ENCODE measurements around the gene GARNL3. TPM values are rescaled to one million over a fixed set of nuclear protein-coding genes. Genes with fewer than 3 reads are reported as not detected.

Gene GARNL3
- polyA plus RNA-seq, 2 donors, result 3.5 TPM

DNA sequence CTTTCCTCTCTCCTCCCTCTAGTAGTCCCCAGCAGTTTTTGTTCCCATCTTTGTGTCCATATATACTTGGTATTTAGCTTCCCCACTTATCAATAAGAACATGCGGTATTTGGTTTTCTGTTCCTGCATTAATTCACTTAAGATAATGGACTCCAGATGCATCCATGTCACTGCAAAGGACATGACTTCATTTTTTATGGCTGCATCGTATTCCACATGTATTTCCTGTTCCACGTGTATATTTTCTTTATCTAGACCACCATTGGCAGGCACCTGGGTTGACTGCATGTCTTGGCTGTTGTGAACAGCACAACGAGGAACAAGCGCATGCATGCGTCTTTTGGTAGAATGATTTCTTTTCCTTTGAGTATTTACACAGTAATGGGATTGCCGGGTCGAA, 165.8 kb downstream of the GARNL3 start:
- 95 to 96% methylated on average over 8 of the region's 8 CpGs for WGBS, 2 donors
- Histone ChIP-seq H3K9me3 (ENCODE audit: control insufficient read depth in 2 of 2, insufficient read depth in 1 of 2, low read depth in 1 of 2, low read length in 1 of 2) (no peaks in the 10 kb centered on the region), H3K4me3 (ENCODE audit: low read depth in 1 of 2, low read length in 2 of 2) (no peak overlapping the region), H3K4me1 (ENCODE audit: control insufficient read depth in 2 of 2, insufficient read depth in 2 of 2, low read length in 1 of 2) (no peaks in the 10 kb centered on the region), H3K36me3 (ENCODE audit: control insufficient read depth in 2 of 2, insufficient read depth in 2 of 2, low read length in 1 of 2) (peaks cover 13 to 18% of the 10 kb centered on the region in 2 donors), H3K27ac (ENCODE audit: low read depth in 2 of 2, low read length in 1 of 2) (no peak overlapping the region), H3K27me3 (ENCODE audit: control insufficient read depth in 1 of 2, insufficient read depth in 2 of 2, low read length in 2 of 2) (no peaks in the 10 kb centered on the region)

DNA sequence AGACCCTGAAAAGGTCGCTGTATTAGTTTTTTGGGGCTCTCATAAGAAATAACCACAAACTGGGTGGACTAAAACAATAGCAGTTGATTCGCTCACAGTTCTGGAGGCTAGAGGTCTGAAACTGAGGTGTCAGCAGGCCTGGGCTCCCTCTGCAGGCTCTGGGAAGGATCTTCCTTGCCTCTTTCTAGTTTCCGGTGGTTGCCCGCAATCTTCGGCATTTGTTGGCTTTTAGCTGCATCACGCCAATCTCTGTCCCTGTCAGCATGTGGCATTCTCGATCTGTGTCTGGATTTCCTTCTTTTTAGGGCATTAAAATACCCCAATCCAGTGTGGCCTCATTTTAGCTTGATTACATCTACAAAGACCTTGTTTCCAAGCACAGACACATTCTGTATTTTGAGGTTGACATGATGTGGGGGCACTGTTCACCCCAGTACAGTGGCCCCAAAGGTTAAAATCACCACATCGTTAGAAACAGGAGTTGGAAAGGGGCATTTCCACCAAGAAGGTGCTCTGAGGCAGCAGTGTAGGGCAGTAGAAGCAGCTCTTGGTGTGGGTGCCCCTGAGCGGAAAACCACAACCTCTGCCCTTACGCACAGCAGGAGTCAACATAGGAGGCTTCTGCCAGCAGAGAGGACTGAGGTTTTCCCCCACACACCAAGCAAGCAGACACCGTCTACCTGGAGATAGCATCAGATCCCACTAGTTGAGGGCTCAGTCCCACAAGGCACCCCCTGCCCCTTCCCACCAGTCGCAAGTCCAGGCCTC, 173.1 kb downstream of the GARNL3 start:
- Histone ChIP-seq H3K27ac (ENCODE audit: low read depth in 2 of 2, low read length in 1 of 2) (no peak overlapping the region), H3K27me3 (ENCODE audit: control insufficient read depth in 1 of 2, insufficient read depth in 2 of 2, low read length in 2 of 2) (no peaks in the 10 kb centered on the region), H3K9me3 (ENCODE audit: control insufficient read depth in 2 of 2, insufficient read depth in 1 of 2, low read depth in 1 of 2, low read length in 1 of 2) (no peaks in the 10 kb centered on the region), H3K36me3 (ENCODE audit: control insufficient read depth in 2 of 2, insufficient read depth in 2 of 2, low read length in 1 of 2) (peaks cover 32 to 45% of the 10 kb centered on the region in 2 donors), H3K4me3 (ENCODE audit: low read depth in 1 of 2, low read length in 2 of 2) (no peak overlapping the region), H3K4me1 (ENCODE audit: control insufficient read depth in 2 of 2, insufficient read depth in 2 of 2, low read length in 1 of 2) (no peaks in the 10 kb centered on the region)
- WGBS, 2 donors, result 87% methylated on average over 12 of the region's 12 CpGs

DNA sequence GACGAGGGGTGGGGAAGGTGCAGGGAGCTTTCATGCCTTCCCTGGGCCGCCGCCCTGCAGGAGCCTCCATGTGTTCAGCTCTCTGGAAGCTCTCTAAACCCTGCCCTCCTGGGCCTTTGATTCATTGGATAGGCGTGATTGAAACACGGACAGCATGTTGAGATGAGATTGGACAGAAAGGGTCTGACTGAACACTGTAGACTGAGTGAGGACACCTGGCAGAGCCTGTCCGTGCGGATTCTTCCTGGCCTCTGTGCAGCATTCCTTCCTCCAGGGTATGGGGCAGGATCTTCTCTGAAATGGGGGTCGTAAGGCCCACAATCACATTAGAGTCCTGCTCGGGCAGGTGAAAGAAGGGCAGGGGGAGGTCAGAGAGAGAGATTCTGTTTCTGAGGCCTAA, 173.8 kb downstream of the GARNL3 start:
- no peaks in the 10 kb centered on the region for H3K4me1 ChIP-seq (ENCODE audit: control insufficient read depth in 2 of 2, insufficient read depth in 2 of 2, low read length in 1 of 2)
- no peaks in the 10 kb centered on the region for H3K27me3 ChIP-seq (ENCODE audit: control insufficient read depth in 1 of 2, insufficient read depth in 2 of 2, low read length in 2 of 2)
- H3K36me3 ChIP-seq (ENCODE audit: control insufficient read depth in 2 of 2, insufficient read depth in 2 of 2, low read length in 1 of 2), result peaks cover 28 to 40% of the 10 kb centered on the region in 2 donors
- H3K4me3 ChIP-seq (ENCODE audit: low read depth in 1 of 2, low read length in 2 of 2), result no peak overlapping the region
- H3K27ac ChIP-seq (ENCODE audit: low read depth in 2 of 2, low read length in 1 of 2), result no peak overlapping the region
- H3K9me3 ChIP-seq (ENCODE audit: control insufficient read depth in 2 of 2, insufficient read depth in 1 of 2, low read depth in 1 of 2, low read length in 1 of 2), result no peaks in the 10 kb centered on the region
- 91 to 94% methylated on average over 9 of the region's 9 CpGs for WGBS, 2 donors

Other genes starting within 250 kb of the GARNL3 start
- 1 to 10 TPM; 1.9 to 5.8 TPM for gene ANGPTL2, start 142.1 kb upstream of the GARNL3 start, polyA plus RNA-seq
- gene SLC2A8, start 132.4 kb downstream of the GARNL3 start, polyA plus RNA-seq, result 10 to 100 TPM; 10.3 to 12.2 TPM
- gene ZNF79, start 159.6 kb downstream of the GARNL3 start, polyA plus RNA-seq, result 1 to 10 TPM; 2.3 to 2.5 TPM
- gene RPL12, start 186.6 kb downstream of the GARNL3 start, polyA plus RNA-seq, result 1,000 to 10,000 TPM; 3,023 to 3,281 TPM
- gene LRSAM1, start 186.7 kb downstream of the GARNL3 start, polyA plus RNA-seq, result 10 to 100 TPM; 10.7 to 17.5 TPM